ENCODE results near the gene DENND2A.

Gene DENND2A

GRCh38 chr7:140592964-140593671 lies 47.5 kb downstream of the DENND2A start:
- no peaks in the 10 kb centered on the region for H3K27me3 ChIP-seq (replicated peaks; ENCODE audit: control insufficient read depth, insufficient read depth, low read length, poor library complexity, severe bottlenecking)
- no peak overlapping the region for H3K27ac ChIP-seq (ENCODE audit: insufficient read depth, low read length, poor library complexity, severe bottlenecking)
- no peak overlapping the region for H3K4me3 ChIP-seq (ENCODE audit: insufficient read depth, low read depth, low read length, poor library complexity, severe bottlenecking)
- H3K9me3 ChIP-seq (ENCODE audit: control insufficient read depth, low read length): no peaks in the 10 kb centered on the region
- no peaks in the 10 kb centered on the region for H3K36me3 ChIP-seq (ENCODE audit: control insufficient read depth, insufficient read depth, low read length)
- no peak for DNase-seq
- H3K4me1 ChIP-seq (ENCODE audit: control insufficient read depth, insufficient read depth, low read length, poor library complexity, severe bottlenecking): no peaks in the 10 kb centered on the region

GRCh38 chr7:140591180-140591902 lies 49.3 kb downstream of the DENND2A start:
- Histone ChIP-seq H3K36me3 (ENCODE audit: control insufficient read depth, insufficient read depth, low read length) (no peaks in the 10 kb centered on the region), H3K27me3 (replicated peaks; ENCODE audit: control insufficient read depth, insufficient read depth, low read length, poor library complexity, severe bottlenecking) (no peaks in the 10 kb centered on the region), H3K27ac (ENCODE audit: insufficient read depth, low read length, poor library complexity, severe bottlenecking) (no peak overlapping the region), H3K4me1 (ENCODE audit: control insufficient read depth, insufficient read depth, low read length, poor library complexity, severe bottlenecking) (no peaks in the 10 kb centered on the region), H3K4me3 (ENCODE audit: insufficient read depth, low read depth, low read length, poor library complexity, severe bottlenecking) (no peak overlapping the region), H3K9me3 (ENCODE audit: control insufficient read depth, low read length) (no peaks in the 10 kb centered on the region)
- DNase-seq: no peak

GRCh38 chr7:140587243-140587642 lies 53.4 kb downstream of the DENND2A start:
- Histone ChIP-seq H3K4me1 (ENCODE audit: control insufficient read depth, insufficient read depth, low read length, poor library complexity, severe bottlenecking) (no peaks in the 10 kb centered on the region), H3K27ac (ENCODE audit: insufficient read depth, low read length, poor library complexity, severe bottlenecking) (no peak overlapping the region), H3K4me3 (ENCODE audit: insufficient read depth, low read depth, low read length, poor library complexity, severe bottlenecking) (no peak overlapping the region), H3K27me3 (replicated peaks; ENCODE audit: control insufficient read depth, insufficient read depth, low read length, poor library complexity, severe bottlenecking) (no peaks in the 10 kb centered on the region), H3K9me3 (ENCODE audit: control insufficient read depth, low read length) (no peaks in the 10 kb centered on the region), H3K36me3 (ENCODE audit: control insufficient read depth, insufficient read depth, low read length) (no peaks in the 10 kb centered on the region)
- DNase-seq: no peak

- no peaks in the 10 kb centered on the region for H3K4me1 ChIP-seq (ENCODE audit: control insufficient read depth, insufficient read depth, low read length, poor library complexity, severe bottlenecking)
- H3K36me3 ChIP-seq (ENCODE audit: control insufficient read depth, insufficient read depth, low read length): no peaks in the 10 kb centered on the region
- no peak for DNase-seq
- no peak overlapping the region for H3K4me3 ChIP-seq (ENCODE audit: insufficient read depth, low read depth, low read length, poor library complexity, severe bottlenecking)
- no peaks in the 10 kb centered on the region for H3K9me3 ChIP-seq (ENCODE audit: control insufficient read depth, low read length)
- H3K27me3 ChIP-seq (replicated peaks; ENCODE audit: control insufficient read depth, insufficient read depth, low read length, poor library complexity, severe bottlenecking): no peaks in the 10 kb centered on the region
- no peak overlapping the region for H3K27ac ChIP-seq (ENCODE audit: insufficient read depth, low read length, poor library complexity, severe bottlenecking)
These were observed 54.1 kb downstream of the DENND2A start for GRCh38 chr7:140586516-140586915.

GRCh38 chr7:140585333-140585732 lies 55.3 kb downstream of the DENND2A start:
- no peaks in the 10 kb centered on the region for H3K36me3 ChIP-seq (ENCODE audit: control insufficient read depth, insufficient read depth, low read length)
- H3K27ac ChIP-seq (ENCODE audit: insufficient read depth, low read length, poor library complexity, severe bottlenecking): no peak overlapping the region
- no peaks in the 10 kb centered on the region for H3K9me3 ChIP-seq (ENCODE audit: control insufficient read depth, low read length)
- no peaks in the 10 kb centered on the region for H3K4me1 ChIP-seq (ENCODE audit: control insufficient read depth, insufficient read depth, low read length, poor library complexity, severe bottlenecking)
- no peaks in the 10 kb centered on the region for H3K27me3 ChIP-seq (replicated peaks; ENCODE audit: control insufficient read depth, insufficient read depth, low read length, poor library complexity, severe bottlenecking)
- no peak for DNase-seq
- H3K4me3 ChIP-seq (ENCODE audit: insufficient read depth, low read depth, low read length, poor library complexity, severe bottlenecking): no peak overlapping the region

- DNase-seq: no peak
- H3K9me3 ChIP-seq (ENCODE audit: control insufficient read depth, low read length): no peaks in the 10 kb centered on the region
These were observed 56.3 kb downstream of the DENND2A start for GRCh38 chr7:140584195-140584851.

GRCh38 chr7:140581411-140581810 lies 59.2 kb downstream of the DENND2A start:
- DNase-seq: no peak

More at GRCh38 chr7:140584195-140584851, 56.3 kb downstream of the DENND2A start:
- H3K27me3 ChIP-seq (replicated peaks; ENCODE audit: control insufficient read depth, insufficient read depth, low read length, poor library complexity, severe bottlenecking): no peaks in the 10 kb centered on the region
- H3K36me3 ChIP-seq (ENCODE audit: control insufficient read depth, insufficient read depth, low read length): no peaks in the 10 kb centered on the region
- H3K4me3 ChIP-seq (ENCODE audit: insufficient read depth, low read depth, low read length, poor library complexity, severe bottlenecking): no peak overlapping the region
- H3K27ac ChIP-seq (ENCODE audit: insufficient read depth, low read length, poor library complexity, severe bottlenecking): no peak overlapping the region
- no peaks in the 10 kb centered on the region for H3K4me1 ChIP-seq (ENCODE audit: control insufficient read depth, insufficient read depth, low read length, poor library complexity, severe bottlenecking)

GRCh38 chr7:140577651-140578050 lies 63.0 kb downstream of the DENND2A start:
- Histone ChIP-seq H3K36me3 (ENCODE audit: control insufficient read depth, insufficient read depth, low read length) (no peaks in the 10 kb centered on the region), H3K4me3 (ENCODE audit: insufficient read depth, low read depth, low read length, poor library complexity, severe bottlenecking) (no peak overlapping the region), H3K27me3 (replicated peaks; ENCODE audit: control insufficient read depth, insufficient read depth, low read length, poor library complexity, severe bottlenecking) (no peaks in the 10 kb centered on the region), H3K27ac (ENCODE audit: insufficient read depth, low read length, poor library complexity, severe bottlenecking) (no peak overlapping the region), H3K4me1 (ENCODE audit: control insufficient read depth, insufficient read depth, low read length, poor library complexity, severe bottlenecking) (no peaks in the 10 kb centered on the region), H3K9me3 (ENCODE audit: control insufficient read depth, low read length) (no peaks in the 10 kb centered on the region)
- no peak for DNase-seq

More at GRCh38 chr7:140581411-140581810, 59.2 kb downstream of the DENND2A start:
- H3K27me3 ChIP-seq (replicated peaks; ENCODE audit: control insufficient read depth, insufficient read depth, low read length, poor library complexity, severe bottlenecking): no peaks in the 10 kb centered on the region
- no peak overlapping the region for H3K4me3 ChIP-seq (ENCODE audit: insufficient read depth, low read depth, low read length, poor library complexity, severe bottlenecking)
- no peaks in the 10 kb centered on the region for H3K36me3 ChIP-seq (ENCODE audit: control insufficient read depth, insufficient read depth, low read length)
- H3K27ac ChIP-seq (ENCODE audit: insufficient read depth, low read length, poor library complexity, severe bottlenecking): no peak overlapping the region
- H3K4me1 ChIP-seq (ENCODE audit: control insufficient read depth, insufficient read depth, low read length, poor library complexity, severe bottlenecking): no peaks in the 10 kb centered on the region
- no peaks in the 10 kb centered on the region for H3K9me3 ChIP-seq (ENCODE audit: control insufficient read depth, low read length)

- no peak overlapping the region for H3K27ac ChIP-seq (ENCODE audit: insufficient read depth, low read length, poor library complexity, severe bottlenecking)
- H3K9me3 ChIP-seq (ENCODE audit: control insufficient read depth, low read length): no peaks in the 10 kb centered on the region
- H3K4me1 ChIP-seq (ENCODE audit: control insufficient read depth, insufficient read depth, low read length, poor library complexity, severe bottlenecking): no peaks in the 10 kb centered on the region
- no peaks in the 10 kb centered on the region for H3K27me3 ChIP-seq (replicated peaks; ENCODE audit: control insufficient read depth, insufficient read depth, low read length, poor library complexity, severe bottlenecking)
- no peak for DNase-seq
- no peak overlapping the region for H3K4me3 ChIP-seq (ENCODE audit: insufficient read depth, low read depth, low read length, poor library complexity, severe bottlenecking)
- no peaks in the 10 kb centered on the region for H3K36me3 ChIP-seq (ENCODE audit: control insufficient read depth, insufficient read depth, low read length)
These were observed 64.0 kb downstream of the DENND2A start for GRCh38 chr7:140576589-140576988.
